Activated CD8-positive, alpha-beta memory T cell treated with anti-CD3 and anti-CD28 coated beads, Interleukin-2, amount 10 ng/mL, durations not matched to agents 7 days and 5 days (primary cell): Measurements from ENCODE around the gene FNDC8. TPM values are rescaled to one million over a fixed set of nuclear protein-coding genes. Genes with fewer than 3 reads are reported as not detected.

Source experiments
- ATAC-seq: fragments of 150-1000 bp; cut with Tn5 transposase; one replicate; pipeline ENCODE4 v1.10.0; 2021; ENCODE audit warnings: moderate library complexity
- CTCF ChIA-PET: fragments of 350-600 bp; sonication (Branson Sonifier 250); formaldehyde crosslinking; loops from one replicate; lab custom pipeline; 2021; ENCODE audit warnings: antibody characterized with exemption; lab: Charles Lee
- DNase-seq: peaks from one replicate; pipeline ENCODE4 v3.0.0-alpha.2; 2020
- H3K27ac Mint-ChIP-seq: one replicate; pipeline ENCODE4 v1.8.0; 2021; ENCODE audit warnings: mild to moderate bottlenecking, mixed read lengths
- H3K27me3 Mint-ChIP-seq: one replicate; pipeline ENCODE4 v1.8.0; 2021; ENCODE audit warnings: mixed read lengths
- H3K36me3 Mint-ChIP-seq: one replicate; pipeline ENCODE4 v1.8.0; 2021; ENCODE audit warnings: mild to moderate bottlenecking, mixed read lengths
- H3K4me1 Mint-ChIP-seq: one replicate; pipeline ENCODE4 v1.8.0; 2021; ENCODE audit warnings: mixed read lengths
- H3K4me3 Mint-ChIP-seq: one replicate; pipeline ENCODE4 v1.8.0; 2021; ENCODE audit warnings: mild to moderate bottlenecking, moderate library complexity, mixed read lengths
- H3K9me3 Mint-ChIP-seq: one replicate; pipeline ENCODE4 v1.8.0; 2022; ENCODE audit warnings: low read depth, mixed read lengths
- total RNA-seq, 2 experiments: library from RNA; stranded (reverse); gene quantifications; one replicate each; pipeline ENCODE4 v1.2.3, GENCODE V29; 2021

Gene FNDC8
- total RNA-seq, 2 experiments from 2014 or later, result not detected

DNA sequence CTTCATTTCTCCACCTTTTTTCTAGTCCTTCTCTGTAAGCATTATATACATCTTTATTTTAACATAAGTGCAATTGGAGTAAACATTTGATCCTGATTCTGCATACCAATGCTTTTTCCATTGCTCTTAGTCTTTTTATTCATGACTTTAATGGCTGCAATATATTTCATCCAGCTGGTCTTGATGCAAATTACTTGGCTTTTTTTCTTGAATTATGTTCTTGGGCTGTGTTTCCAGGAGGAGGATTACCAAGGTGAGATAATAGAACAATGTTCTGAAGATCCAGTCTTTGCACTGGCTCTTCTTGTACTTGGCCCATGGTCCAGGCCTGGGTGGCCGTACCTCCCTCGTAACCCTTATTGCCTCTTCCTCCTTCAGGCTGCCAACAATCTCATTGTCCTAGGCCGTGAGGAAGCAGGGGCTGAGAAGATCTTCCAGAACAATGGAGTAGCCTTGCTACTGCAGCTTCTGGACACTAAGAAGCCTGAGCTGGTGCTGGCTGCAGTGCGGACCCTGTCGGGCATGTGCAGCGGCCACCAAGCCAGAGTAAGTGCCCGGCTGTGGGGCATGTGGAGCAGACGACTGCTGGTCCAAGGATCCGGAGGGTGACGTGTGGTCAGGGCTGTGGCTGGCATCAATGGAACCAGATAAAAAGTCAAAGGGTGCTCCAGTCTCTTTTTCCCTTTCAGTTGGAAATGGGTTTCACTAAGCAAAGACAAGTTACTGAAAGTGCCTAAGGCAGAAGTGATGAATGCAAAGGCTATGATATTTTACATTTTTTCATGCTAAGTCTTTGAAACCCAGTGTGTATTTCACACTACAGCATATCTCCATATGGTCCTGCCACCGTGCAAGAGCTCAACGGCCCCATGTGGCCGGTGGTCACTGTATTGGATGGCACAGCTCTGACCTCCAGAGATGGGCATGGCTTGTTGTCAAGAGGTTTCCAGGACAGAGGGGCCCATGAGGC, 33.1 kb downstream of the FNDC8 start:
- Mint-ChIP-seq H3K27ac (no peak overlapping the region), H3K4me1 (peaks cover 2% of the 10 kb centered on the region), H3K4me3 (no peak overlapping the region), H3K27me3 (peaks cover 9% of the 10 kb centered on the region), H3K36me3 (no peaks in the 10 kb centered on the region), H3K9me3 (no peaks in the 10 kb centered on the region)
- ATAC-seq (no peak), DNase-seq (no peak)
- CTCF ChIA-PET, result no interaction called here

DNA sequence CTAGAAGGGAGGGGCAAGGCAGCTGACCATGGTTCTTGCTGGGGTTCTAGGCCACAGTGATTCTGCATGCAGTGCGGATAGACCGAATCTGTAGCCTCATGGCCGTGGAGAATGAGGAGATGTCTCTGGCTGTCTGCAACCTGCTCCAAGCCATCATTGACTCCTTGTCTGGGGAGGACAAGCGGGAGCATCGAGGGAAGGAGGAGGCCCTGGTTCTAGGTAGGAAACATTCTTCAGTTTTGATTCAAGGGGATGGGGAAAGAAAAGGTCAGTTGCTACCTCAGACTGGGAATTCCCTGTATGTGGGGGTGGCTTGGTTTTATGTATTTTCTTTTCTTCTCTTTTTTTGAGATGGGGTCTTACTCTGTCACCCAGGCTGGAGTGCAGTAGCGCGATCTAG, 33.8 kb downstream of the FNDC8 start:
- H3K9me3 Mint-ChIP-seq, result no peaks in the 10 kb centered on the region
- no peak overlapping the region for H3K27ac Mint-ChIP-seq
- CTCF ChIA-PET, result interaction anchor here (1.4 kb wide), 1 partner anchor 12 kb away, joined by 3 read pairs; no protein-coding TSS in a partner anchor
- no peaks in the 10 kb centered on the region for H3K36me3 Mint-ChIP-seq
- peaks cover 8% of the 10 kb centered on the region for H3K4me1 Mint-ChIP-seq
- DNase-seq (no peak), ATAC-seq (no peak)
- H3K27me3 Mint-ChIP-seq, result peaks cover 9% of the 10 kb centered on the region
- no peak overlapping the region for H3K4me3 Mint-ChIP-seq

DNA sequence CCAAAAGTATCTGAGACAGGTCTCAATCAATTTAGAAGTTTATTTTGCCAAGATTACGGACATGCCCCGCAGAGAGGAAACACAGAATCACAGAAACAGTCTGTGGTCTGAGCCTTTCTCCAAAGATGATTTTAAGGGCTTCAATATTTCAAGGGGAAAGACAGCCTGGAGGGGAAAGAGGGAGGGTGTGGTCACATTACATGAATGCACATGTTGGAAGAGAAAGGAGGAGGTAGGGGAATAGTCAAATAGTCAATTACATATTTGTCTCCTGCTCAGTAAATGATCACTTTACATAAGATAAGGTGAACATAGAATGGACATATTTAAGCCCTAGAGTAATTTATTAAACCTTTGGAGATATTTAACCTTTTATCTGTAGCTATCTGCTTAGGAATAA, 38.5 kb downstream of the FNDC8 start:
- H3K4me1 Mint-ChIP-seq, result peaks cover 28% of the 10 kb centered on the region
- H3K27me3 Mint-ChIP-seq, result no peaks in the 10 kb centered on the region
- CTCF ChIA-PET, result interaction anchor here (1.3 kb wide), 1 partner anchor 18 kb away, joined by 3 read pairs; no protein-coding TSS in a partner anchor
- H3K27ac Mint-ChIP-seq, result no peak overlapping the region
- no peaks in the 10 kb centered on the region for H3K9me3 Mint-ChIP-seq
- H3K36me3 Mint-ChIP-seq, result peaks cover 4% of the 10 kb centered on the region
- no peak overlapping the region for H3K4me3 Mint-ChIP-seq
- ATAC-seq (no peak), DNase-seq (no peak)

DNA sequence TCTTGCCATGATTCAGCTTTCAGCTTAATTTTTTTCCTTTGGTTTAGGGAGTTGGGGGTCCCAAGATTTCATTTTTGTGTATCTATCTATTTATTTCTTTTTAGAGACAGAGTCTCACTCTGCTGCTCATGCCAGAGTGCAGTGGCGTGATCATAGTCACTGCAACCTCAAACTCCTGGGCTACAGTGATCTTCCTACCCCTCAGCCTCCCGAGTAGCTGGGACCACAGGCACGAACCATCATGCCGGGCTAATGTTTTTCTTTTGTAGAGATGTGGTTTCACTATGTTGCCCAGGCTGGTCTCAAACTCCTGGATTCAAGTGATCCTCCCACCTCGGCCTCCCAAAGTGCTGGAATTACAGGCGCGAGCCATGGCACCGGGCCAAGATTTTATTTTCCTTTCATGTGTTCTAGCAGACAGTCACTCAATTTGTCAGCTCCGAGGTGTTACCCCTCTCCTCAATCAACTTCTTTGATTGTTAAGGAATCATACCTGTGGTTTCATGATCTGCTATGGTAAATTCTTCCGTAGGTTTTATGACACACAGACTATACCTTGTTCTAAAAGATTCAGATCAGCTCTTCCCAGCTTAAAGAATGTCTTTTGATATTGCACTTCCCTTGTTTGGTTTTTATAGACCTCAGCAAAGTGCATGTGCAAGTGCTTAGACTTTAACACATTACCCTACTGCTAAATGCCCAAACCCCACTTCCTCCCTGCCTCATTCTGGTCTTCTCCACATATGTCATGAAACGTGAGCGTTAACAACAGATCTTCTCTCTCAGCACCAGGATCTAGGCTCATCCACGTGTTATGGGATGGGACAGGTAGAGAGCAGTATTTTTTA, 39.2 kb downstream of the FNDC8 start:
- Mint-ChIP-seq H3K9me3 (no peaks in the 10 kb centered on the region), H3K27ac (peak overlapping the region; percentile 69), H3K27me3 (no peaks in the 10 kb centered on the region), H3K4me1 (peaks cover 32% of the 10 kb centered on the region), H3K4me3 (peak overlapping the region; percentile 2), H3K36me3 (peaks cover 4% of the 10 kb centered on the region)
- CTCF ChIA-PET, result interaction anchor here (1.0 to 1.3 kb wide), 3 partner anchors 17 to 604 kb away, joined by 3 read pairs; no protein-coding TSS in a partner anchor
- peak; percentile 48 for DNase-seq
- peak; percentile 68 for ATAC-seq

DNA sequence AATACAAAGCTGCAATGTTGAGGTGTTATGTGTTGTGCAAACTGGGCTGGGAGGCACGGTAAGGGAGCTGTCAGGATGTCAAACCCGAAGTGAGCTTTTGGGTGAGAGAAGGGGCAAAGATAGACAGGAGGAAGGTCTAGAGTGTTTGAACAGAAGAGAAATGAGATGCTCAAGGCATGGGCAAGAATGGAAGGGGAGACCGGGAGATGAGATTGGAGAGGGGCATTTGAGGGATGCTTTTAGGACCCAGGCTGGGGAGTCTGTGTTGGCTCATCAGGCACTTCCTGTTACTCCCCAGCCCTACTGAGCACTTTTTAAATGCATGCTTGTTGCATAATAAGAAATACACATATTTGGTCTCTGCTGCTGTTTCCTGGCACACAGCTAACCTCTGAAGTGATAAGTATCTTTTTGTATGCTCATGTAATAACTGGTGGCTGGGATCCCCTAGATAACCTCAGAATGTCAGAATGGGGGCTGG, 39.9 kb downstream of the FNDC8 start:
- DNase-seq (peak; percentile 47), ATAC-seq (peak; percentile 79)
- Mint-ChIP-seq H3K36me3 (peaks cover 4% of the 10 kb centered on the region), H3K9me3 (no peaks in the 10 kb centered on the region), H3K27me3 (no peaks in the 10 kb centered on the region), H3K4me3 (peak overlapping the region; percentile 2), H3K27ac (peak overlapping the region; percentile 69), H3K4me1 (peaks cover 33% of the 10 kb centered on the region)
- CTCF ChIA-PET, result interaction anchor here (0.9 to 1.3 kb wide), 3 partner anchors 18 to 603 kb away, joined by 3 read pairs; no protein-coding TSS in a partner anchor

DNA sequence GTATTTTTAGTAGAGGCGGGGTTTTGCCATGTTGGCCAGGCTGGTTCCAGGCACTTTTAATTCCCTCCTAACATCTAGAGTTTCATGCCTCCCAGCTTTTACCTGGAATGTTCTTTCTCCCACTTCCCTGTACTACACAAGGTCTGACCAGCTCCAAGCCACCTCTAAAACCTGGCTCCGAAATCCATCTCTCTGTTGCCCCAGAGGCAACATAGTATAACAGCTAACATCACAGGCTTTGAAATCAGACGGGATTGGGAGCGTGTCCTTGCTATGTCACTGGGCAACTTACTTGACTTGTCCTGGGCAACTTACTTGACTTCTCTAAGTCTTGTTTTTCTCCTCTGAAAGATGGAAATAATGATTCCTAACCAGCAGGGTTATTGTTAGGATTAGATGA, 41.3 kb downstream of the FNDC8 start:
- Mint-ChIP-seq H3K27me3 (no peaks in the 10 kb centered on the region), H3K36me3 (peaks cover 4% of the 10 kb centered on the region), H3K27ac (no peak overlapping the region), H3K4me3 (no peak overlapping the region), H3K9me3 (no peaks in the 10 kb centered on the region), H3K4me1 (peaks cover 33% of the 10 kb centered on the region)
- CTCF ChIA-PET, result interaction anchor here (0.7 kb wide), 1 partner anchor 51 kb away, joined by 3 read pairs; no protein-coding TSS in a partner anchor
- ATAC-seq, result no peak
- no peak for DNase-seq

DNA sequence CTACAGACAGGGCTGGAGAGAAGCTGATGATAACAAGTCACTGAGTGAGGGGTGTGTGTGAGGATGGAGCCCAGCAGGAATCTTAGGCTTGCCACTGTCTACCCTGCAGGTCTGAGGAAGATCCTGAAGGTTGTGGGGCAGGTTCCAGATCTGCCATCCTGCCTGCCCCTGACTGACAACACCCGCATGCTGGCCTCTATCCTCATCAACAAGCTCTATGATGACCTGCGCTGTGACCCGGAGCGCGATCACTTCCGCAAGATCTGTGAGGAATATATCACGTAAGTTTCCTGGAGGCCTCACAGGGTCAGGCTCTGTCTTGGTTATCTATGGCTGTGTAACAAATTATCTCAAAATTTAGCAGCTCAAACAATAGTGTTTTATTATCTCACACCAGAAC, 42.5 kb downstream of the FNDC8 start:
- Mint-ChIP-seq H3K9me3 (no peaks in the 10 kb centered on the region), H3K4me3 (no peak overlapping the region), H3K27me3 (no peaks in the 10 kb centered on the region), H3K27ac (no peak overlapping the region), H3K36me3 (peaks cover 4% of the 10 kb centered on the region), H3K4me1 (peaks cover 33% of the 10 kb centered on the region)
- ATAC-seq, result no peak
- CTCF ChIA-PET, result interaction anchor here (1.1 to 1.4 kb wide), 2 partner anchors 583 to 600 kb away, joined by 3 to 6 read pairs; no protein-coding TSS in a partner anchor
- no peak for DNase-seq

DNA sequence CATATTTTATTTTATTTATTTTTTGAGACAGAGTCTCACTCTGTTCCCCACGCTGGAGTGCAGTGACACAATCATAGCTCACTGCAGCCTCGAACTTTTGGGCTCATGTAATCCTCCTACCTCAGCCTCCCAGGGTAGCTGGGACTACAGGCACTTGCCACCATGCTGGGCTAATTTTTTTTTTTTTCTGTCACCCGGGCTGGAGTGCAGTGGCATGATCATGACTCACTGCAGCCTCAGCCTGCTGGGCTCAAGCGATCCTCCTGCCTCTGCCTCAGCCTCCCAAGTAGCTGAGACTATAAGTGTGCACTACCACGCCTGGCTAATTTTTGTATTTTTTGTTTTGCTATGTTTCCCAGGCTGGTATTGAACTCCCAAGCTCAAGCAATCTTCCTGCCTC, 43.3 kb downstream of the FNDC8 start:
- H3K27me3 Mint-ChIP-seq, result no peaks in the 10 kb centered on the region
- no peaks in the 10 kb centered on the region for H3K9me3 Mint-ChIP-seq
- H3K27ac Mint-ChIP-seq, result no peak overlapping the region
- peaks cover 4% of the 10 kb centered on the region for H3K36me3 Mint-ChIP-seq
- peaks cover 29% of the 10 kb centered on the region for H3K4me1 Mint-ChIP-seq
- CTCF ChIA-PET, result interaction anchor here (1.4 kb wide), 1 partner anchor 599 kb away, joined by 6 read pairs; no protein-coding TSS in a partner anchor
- DNase-seq, result no peak
- H3K4me3 Mint-ChIP-seq, result no peak overlapping the region
- ATAC-seq, result no peak

DNA sequence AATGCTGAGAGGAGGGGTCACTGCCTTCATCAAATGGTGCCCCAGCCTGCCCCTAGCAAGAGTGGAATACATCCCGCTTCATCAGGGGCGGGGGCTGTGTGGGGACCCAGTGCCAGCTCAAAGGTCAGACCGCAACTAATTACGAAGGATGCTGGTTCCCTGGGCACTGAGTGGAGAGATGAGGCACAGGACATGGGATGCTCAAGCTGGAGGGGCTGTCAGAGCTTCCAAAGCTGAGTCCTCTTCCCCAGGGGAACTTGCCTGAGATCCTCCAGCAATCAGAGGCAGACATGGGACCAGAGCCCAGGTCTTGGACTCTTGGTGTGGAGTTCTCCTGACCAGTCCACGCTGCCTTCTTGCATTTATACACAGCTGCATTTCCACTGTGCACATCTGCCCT, 45.1 kb downstream of the FNDC8 start:
- H3K27ac Mint-ChIP-seq, result no peak overlapping the region
- H3K4me3 Mint-ChIP-seq, result no peak overlapping the region
- H3K9me3 Mint-ChIP-seq, result no peaks in the 10 kb centered on the region
- peaks cover 17% of the 10 kb centered on the region for H3K4me1 Mint-ChIP-seq
- H3K27me3 Mint-ChIP-seq, result no peaks in the 10 kb centered on the region
- H3K36me3 Mint-ChIP-seq, result no peaks in the 10 kb centered on the region
- DNase-seq, result no peak
- CTCF ChIA-PET, result interaction anchor here (1.1 to 1.8 kb wide), 3 partner anchors 18 to 581 kb away, joined by 3 to 5 read pairs (median 3); no protein-coding TSS in a partner anchor
- ATAC-seq, result no peak

DNA sequence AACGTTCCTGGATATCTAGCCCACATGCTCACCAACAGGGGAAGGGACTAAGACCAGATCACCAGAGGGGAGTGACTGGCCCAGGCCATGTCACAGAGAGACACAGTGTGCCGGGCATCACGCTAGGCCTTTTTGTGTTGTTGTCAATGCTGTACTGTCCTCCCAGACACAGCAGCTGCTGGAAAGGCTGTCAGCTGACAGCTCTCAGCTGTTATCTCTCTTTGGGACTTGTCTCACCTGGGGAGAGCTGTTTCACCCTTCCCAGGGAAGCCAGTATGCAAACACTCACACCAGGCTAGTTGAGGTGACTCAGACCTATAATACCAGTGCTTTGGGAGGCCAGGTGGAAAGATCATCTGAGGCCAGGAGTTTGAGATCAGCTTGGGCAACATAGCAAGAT, 45.6 kb downstream of the FNDC8 start:
- no peaks in the 10 kb centered on the region for H3K9me3 Mint-ChIP-seq
- no peaks in the 10 kb centered on the region for H3K36me3 Mint-ChIP-seq
- peaks cover 17% of the 10 kb centered on the region for H3K4me1 Mint-ChIP-seq
- no peak overlapping the region for H3K4me3 Mint-ChIP-seq
- ATAC-seq (no peak), DNase-seq (no peak)
- no peaks in the 10 kb centered on the region for H3K27me3 Mint-ChIP-seq
- CTCF ChIA-PET, result interaction anchor here (1.0 to 1.8 kb wide), 4 partner anchors 17 to 580 kb away, joined by 3 to 6 read pairs (median 4); no protein-coding TSS in a partner anchor
- no peak overlapping the region for H3K27ac Mint-ChIP-seq

DNA sequence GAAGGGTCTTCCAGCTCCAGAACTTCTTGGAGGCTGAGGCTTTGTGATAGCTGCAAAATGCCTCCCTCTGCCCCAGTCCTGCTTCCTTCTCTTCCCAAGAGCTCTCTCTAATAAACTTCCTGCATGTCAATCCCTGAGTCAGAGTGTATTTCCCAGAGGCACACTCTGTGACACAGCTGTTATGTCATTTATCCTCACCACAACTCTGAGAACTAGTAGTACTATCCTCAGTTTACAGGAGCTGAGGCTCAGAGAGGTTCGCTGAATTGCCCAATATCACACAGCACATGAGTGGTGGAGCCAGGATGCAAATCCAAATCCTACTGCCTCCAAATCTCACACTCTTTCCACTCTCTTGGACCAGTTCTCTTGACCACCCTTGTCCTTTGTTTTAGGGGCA, 46.3 kb downstream of the FNDC8 start:
- Mint-ChIP-seq H3K9me3 (no peaks in the 10 kb centered on the region), H3K36me3 (no peaks in the 10 kb centered on the region), H3K4me3 (no peak overlapping the region), H3K4me1 (peaks cover 20% of the 10 kb centered on the region), H3K27me3 (no peaks in the 10 kb centered on the region), H3K27ac (no peak overlapping the region)
- CTCF ChIA-PET, result interaction anchor here (1.0 to 1.8 kb wide), 3 partner anchors 28 to 579 kb away, joined by 3 to 6 read pairs (median 5); no protein-coding TSS in a partner anchor
- DNase-seq (no peak), ATAC-seq (no peak)

DNA sequence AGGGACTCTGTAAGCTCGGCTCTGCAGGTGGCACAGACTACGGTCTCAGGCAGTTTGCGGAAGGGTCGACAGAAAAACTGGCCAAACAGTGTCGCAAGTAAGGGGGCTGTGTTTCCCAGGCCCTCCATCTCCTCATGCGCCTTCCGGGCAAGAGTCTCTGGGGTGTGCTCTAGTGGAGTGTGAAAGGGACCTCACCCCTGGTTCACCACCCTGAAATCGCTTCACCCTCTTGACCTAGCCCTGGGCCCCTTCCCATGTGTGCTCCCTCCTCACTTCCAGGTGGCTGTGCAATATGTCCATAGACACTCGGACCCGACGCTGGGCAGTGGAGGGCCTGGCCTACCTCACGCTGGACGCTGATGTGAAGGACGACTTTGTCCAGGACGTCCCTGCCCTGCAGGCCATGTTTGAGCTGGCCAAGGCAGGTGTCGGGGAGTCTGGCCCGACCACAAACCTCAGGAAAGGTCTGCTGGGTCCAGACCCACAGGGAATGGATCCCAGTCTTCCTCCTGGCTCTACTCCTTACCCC, 48.5 kb downstream of the FNDC8 start:
- ATAC-seq, result no peak
- Mint-ChIP-seq H3K27me3 (no peaks in the 10 kb centered on the region), H3K9me3 (no peaks in the 10 kb centered on the region), H3K4me3 (no peak overlapping the region), H3K36me3 (no peaks in the 10 kb centered on the region), H3K27ac (no peak overlapping the region), H3K4me1 (peaks cover 21% of the 10 kb centered on the region)
- CTCF ChIA-PET, result interaction anchor here (0.8 to 1.8 kb wide), 8 partner anchors 43 to 594 kb away, joined by 3 to 12 read pairs (median 6); no protein-coding TSS in a partner anchor
- DNase-seq, result no peak
